NCI-H128 (cell line): ENCODE data around the gene ZKSCAN8.
"Not testable (repeated sequence)": the region's sequence is repeated elsewhere in the genome, so short reads cannot be mapped to it uniquely, and the experiment has no call there.

ENCODE experiments used
- DNase-seq: peaks from one replicate; lab custom pipeline; 2025; ENCODE audit not compliant: unreplicated experiment; lab: John Stamatoyannopoulos, UW

Gene ZKSCAN8

GRCh38 chr6:28141500-28142329, at the start of gene ZKSCAN8:
ZKSCAN8 (plus strand) TSS chr6:28141883; CDS start chr6:28148408, 6,525 bp downstream.
- DNase-seq, result peak; percentile 88

GRCh38 chr6:28102222-28102621, 39.5 kb upstream of the ZKSCAN8 start:
- DNase-seq, result not testable (repeated sequence)

GRCh38 chr6:28102699-28103098, 39.0 kb upstream of the ZKSCAN8 start:
- DNase-seq, result not testable (repeated sequence)

- DNase-seq, result peak; percentile 65
Measured at GRCh38 chr6:28104392-28105244, 37.1 kb upstream of the ZKSCAN8 start.

- no peak for DNase-seq
Measured at GRCh38 chr6:28105245-28105639, 36.4 kb upstream of the ZKSCAN8 start.

- DNase-seq, result no peak
Measured at GRCh38 chr6:28107506-28107905, 34.2 kb upstream of the ZKSCAN8 start.

GRCh38 chr6:28111964-28112363, 29.7 kb upstream of the ZKSCAN8 start:
- DNase-seq, result no peak

GRCh38 chr6:28115799-28116198, 25.9 kb upstream of the ZKSCAN8 start:
- no peak for DNase-seq

- no peak for DNase-seq
Measured at GRCh38 chr6:28117386-28118050, 24.2 kb upstream of the ZKSCAN8 start.

- DNase-seq, result no peak
Measured at GRCh38 chr6:28118217-28118616, 23.5 kb upstream of the ZKSCAN8 start.

GRCh38 chr6:28121876-28122275, 19.8 kb upstream of the ZKSCAN8 start:
- DNase-seq, result no peak

- not testable (repeated sequence) for DNase-seq
Measured at GRCh38 chr6:28122283-28122682, 19.4 kb upstream of the ZKSCAN8 start.

GRCh38 chr6:28124350-28124970, 17.2 kb upstream of the ZKSCAN8 start, which contains the start of gene ZSCAN16:
ZSCAN16 (plus strand) TSS chr6:28124609; CDS start chr6:28125444, 835 bp downstream.
- DNase-seq, result peak; percentile 77

GRCh38 chr6:28124971-28125353, 16.7 kb upstream of the ZKSCAN8 start:
- DNase-seq, result no peak

- DNase-seq, result no peak
Measured at GRCh38 chr6:28125401-28125800, 16.3 kb upstream of the ZKSCAN8 start.

GRCh38 chr6:28134015-28134414, 7.7 kb upstream of the ZKSCAN8 start:
- DNase-seq, result peak; percentile 2

- no peak for DNase-seq
Measured at GRCh38 chr6:28134716-28135115, 7.0 kb upstream of the ZKSCAN8 start.

- no peak for DNase-seq
Measured at GRCh38 chr6:28135393-28135792, 6.3 kb upstream of the ZKSCAN8 start.

GRCh38 chr6:28136585-28137504, 4.8 kb upstream of the ZKSCAN8 start:
- peak; percentile 84 for DNase-seq

GRCh38 chr6:28137505-28137981, 4.1 kb upstream of the ZKSCAN8 start:
- no peak for DNase-seq
